ENCODE data around the gene PTRHD1.
"Not testable (repeated sequence)": the region's sequence is repeated elsewhere in the genome, so short reads cannot be mapped to it uniquely, and the experiment has no call there.

Gene PTRHD1

GRCh38 chr2:24792874-24793760 lies at the start of gene PTRHD1, which contains the start of gene CENPO:
Gene PTRHD1 (minus strand): TSS chr2:24793391. CDS start chr2:24793377, 14 bp downstream.
Gene CENPO (plus strand): TSS chr2:24793425. CDS start chr2:24793920, 495 bp downstream.
- peak; percentile 91 to 95 for DNase-seq

GRCh38 chr2:24842081-24843050 lies 49.2 kb upstream of the PTRHD1 start:
- DNase-seq = no peak

- no peak for DNase-seq
Measured at GRCh38 chr2:24840962-24841945, 48.1 kb upstream of the PTRHD1 start.

- no peak for DNase-seq
Measured at GRCh38 chr2:24840164-24840869, 47.1 kb upstream of the PTRHD1 start.

- DNase-seq = no peak
Measured at GRCh38 chr2:24839729-24840128, 46.5 kb upstream of the PTRHD1 start.

- DNase-seq = no peak
Measured at GRCh38 chr2:24838541-24838940, 45.4 kb upstream of the PTRHD1 start.

- no peak for DNase-seq
Measured at GRCh38 chr2:24837996-24838513, 44.9 kb upstream of the PTRHD1 start.

- no peak for DNase-seq
Measured at GRCh38 chr2:24836706-24837105, 43.5 kb upstream of the PTRHD1 start.

GRCh38 chr2:24836206-24836605 lies 43.0 kb upstream of the PTRHD1 start:
- DNase-seq = no peak

GRCh38 chr2:24835411-24835810 lies 42.2 kb upstream of the PTRHD1 start:
- not testable (repeated sequence) for DNase-seq

- DNase-seq = no peak
Measured at GRCh38 chr2:24834733-24835395, 41.7 kb upstream of the PTRHD1 start.

GRCh38 chr2:24833821-24834732 lies 40.9 kb upstream of the PTRHD1 start:
- DNase-seq = no peak

- no peak for DNase-seq
Measured at GRCh38 chr2:24832931-24833701, 39.9 kb upstream of the PTRHD1 start.

GRCh38 chr2:24832521-24832920 lies 39.3 kb upstream of the PTRHD1 start:
- DNase-seq = no peak

- DNase-seq = no peak
Measured at GRCh38 chr2:24832073-24832461, 38.9 kb upstream of the PTRHD1 start.

GRCh38 chr2:24831221-24832072 lies 38.3 kb upstream of the PTRHD1 start:
- DNase-seq = no peak

GRCh38 chr2:24830786-24831185 lies 37.6 kb upstream of the PTRHD1 start:
- DNase-seq = no peak

GRCh38 chr2:24830351-24830750 lies 37.2 kb upstream of the PTRHD1 start:
- DNase-seq = no peak

Measured in NCI-H446 (cell line).